Heart right ventricle (tissue), 16 donors: ENCODE measurements around the gene TMEM239. TPM values are rescaled to one million over a fixed set of nuclear protein-coding genes. Genes with fewer than 3 reads are reported as not detected.

Source experiments
- ATAC-seq, 8 donors: fragments of 200-7000 bp; cut with Tn5 transposase; one replicate each; pipeline ENCODE4 v1.9.1; 2020; ENCODE audit warnings: mild to moderate bottlenecking in 8 of 8, moderate library complexity in 8 of 8, moderate number of reproducible peaks in 1 of 8
- DNase-seq, 2 donors: peaks; one replicate each; pipeline ENCODE4 v3.0.0-alpha.2; 2020
- H3K27ac ChIP-seq, 10 donors: fragments of 200-600 bp; sonication (generic) in 2 of 10; one replicate each; pipeline versions ENCODE4 v1.5.0 to v1.8.0; 2020 to 2022; ENCODE audit warnings: mild to moderate bottlenecking in 3 of 10
- H3K27me3 ChIP-seq, 7 donors: fragments of 200-600 bp; one replicate each; pipeline ENCODE4 v1.8.0; 2021 to 2022; ENCODE audit warnings: mild to moderate bottlenecking in 2 of 7
- H3K36me3 ChIP-seq, 9 donors: fragments of 200-600 bp; sonication (generic) in 1 of 9; one replicate each; pipeline versions ENCODE4 v1.5.0 to v1.8.0; 2020 to 2022; ENCODE audit warnings: mild to moderate bottlenecking in 2 of 9
- H3K4me1 ChIP-seq, 9 donors: fragments of 200-600 bp; sonication (generic) in 1 of 9; one replicate each; pipeline versions ENCODE4 v1.5.0 to v1.8.0; 2020 to 2022; ENCODE audit warnings: mild to moderate bottlenecking in 4 of 9
- H3K4me3 ChIP-seq, 10 donors: fragments of 200-600 bp; sonication (generic) in 2 of 10; one replicate each; pipeline versions ENCODE4 v1.5.0 to v1.8.0; 2020 to 2022; ENCODE audit warnings: mild to moderate bottlenecking in 7 of 10, moderate library complexity in 2 of 10
- H3K9me3 ChIP-seq, 11 donors: fragments of 200-600 bp in 10 of 11; sonication (generic) in 2 of 11; one replicate each; pipeline versions ENCODE4 v1.5.0 to v1.8.0; 2013 to 2022; ENCODE audit warnings: mild to moderate bottlenecking in 2 of 11, control low read depth in 1 of 11, moderate library complexity in 1 of 11
- WGBS, 2 donors: extraction: QIAGEN DNeasy Blood & Tissue Kit; methylation state at CpG; one replicate each; pipeline ENCODE4 v1.1.7; 2013; ENCODE audit warnings: inconsistent platforms in 1 of 2; 5-methylcytosine and 5-hydroxymethylcytosine counted together
- intact Hi-C, 10 donors: fragments of 100-400 bp; cut with DNase I; formaldehyde crosslinking; loops; one replicate each; pipeline versions ENCODE4 v1.11.1 to v1.14.2; 2022
- polyA plus RNA-seq, 2 donors: library from polyadenylated mRNA; stranded (reverse); fragments of 200-250 nt; gene quantifications; one replicate each; pipeline ENCODE4 v1.2.3, GENCODE V29; 2013
- total RNA-seq, 10 donors: library from RNA; stranded (reverse); fragmentation: NEBNext Ultra II Directional in 3 of 10; extraction: Animal tissue kit (Norgen Biotek cat#: 25700) in 3 of 10; gene quantifications; one replicate each; pipeline versions ENCODE4 v1.2.1 to v1.2.4, GENCODE V29; 2021 to 2023
- TF ChIP-seq, protein P1 (sequence below), 9 donors: fragments of 200-600 bp; sonication (generic) in 2 of 9; IDR thresholded peaks; one replicate each; pipeline versions ENCODE4 v1.5.0 to v1.8.0; 2021 to 2022; ENCODE audit warnings: antibody characterized with exemption in 9 of 9, mild to moderate bottlenecking in 5 of 9, moderate library complexity in 1 of 9
- donor health status: Arrhythmogenic right ventricular cardiomyopathy.
- donor health status: ischemic (EF 13 %, LVEDD 7.1; RV severe dilation, severe dysfunction).
- donor health status: healthy with polysubstance abuse.
- donor health status: DM: no; HTN: yes; CAD: no.
- donor health status: DM: no; HTN: no; CAD: no.
- donor health status: ischemic (EF 25% LVEDD 6.9; RV normal size, moderate dysfunction).
- donor health status: ischemic (EF 25% LVEDD 5.7; RV mildly dilated, moderate dysfunction).
- donor health status: healthy.
- donor health status: DM: yes; HTN: yes; CAD: no.
- donor health status: Ischemic cardiomyopathy.
- donor health status: ischemic (EF 35%, LVEDD 5.7; RV mildly dilated, moderate dysfunction).
- donor health status: nonischemic (EF 11% LVEDD 7.7; RV severe dilation, severe dysfunction).
- donor health status: DM: yes; HTN: yes; CAD: no.
- donor health status: PGD.
- donor health status: ischemic (EF 29% LVEDD 5.4; RV normal size, mild dysfunction).
- donor health status: nonischemic (EF 23%, LVEDD 6.1; RV moderate dilation, normal function).

Gene TMEM239
- total and polyA plus RNA-seq, 12 donors: not detected

DNA sequence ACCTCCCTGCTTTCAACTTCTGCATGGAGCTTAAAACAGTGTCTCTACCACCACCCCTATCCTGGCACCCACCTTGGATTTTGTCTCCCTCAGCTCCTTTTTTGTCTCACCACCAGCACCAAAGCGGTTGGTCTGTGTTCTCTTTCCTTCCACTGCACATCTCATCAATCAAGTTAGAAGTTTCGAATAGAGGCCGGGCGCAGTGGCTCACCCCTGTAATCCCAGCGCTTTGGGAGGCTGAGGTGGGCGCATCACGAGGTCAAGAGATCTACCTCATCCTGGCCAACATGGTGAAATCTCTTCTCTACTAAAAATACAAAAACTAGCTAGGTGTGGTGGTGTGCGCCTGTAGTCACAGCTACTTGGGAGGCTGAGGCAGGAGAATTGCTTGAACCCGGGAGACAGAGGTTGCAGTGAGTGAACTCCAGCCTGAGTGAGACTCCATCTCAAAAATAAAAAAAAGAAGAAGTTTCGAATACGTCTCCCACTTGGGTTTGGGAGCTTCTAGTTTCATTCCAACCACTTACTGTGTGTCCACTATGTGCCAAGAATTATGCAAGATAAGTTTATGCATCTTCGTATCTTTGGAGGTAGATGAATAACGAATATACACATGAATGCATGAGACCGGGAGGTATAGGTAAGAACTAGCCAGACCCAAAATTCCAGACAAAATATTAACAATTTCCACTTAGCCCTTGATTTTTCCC lies 18.4 kb downstream of the TMEM239 start:
- ATAC-seq (no peak), DNase-seq (no peak)
- Histone ChIP-seq H3K4me1 (peaks cover 0 to 21% (median 1%) of the 10 kb centered on the region in 9 donors), H3K27ac (no peak overlapping the region), H3K4me3 (no peak overlapping the region), H3K27me3 (peaks cover 0 to 13% (median 0%) of the 10 kb centered on the region in 7 donors), H3K36me3 (peaks cover 0 to 34% (median 0%) of the 10 kb centered on the region in 9 donors), H3K9me3 (no peaks in the 10 kb centered on the region)
- intact Hi-C loops: loop anchor here in 1 of 10 donors (5.0 kb wide), 1 partner anchor 72 kb away; no protein-coding TSS in a partner anchor
- WGBS, 2 donors: 92 to 95% methylated on average over 14 of the region's 14 CpGs
- TF ChIP-seq, protein P1, sequence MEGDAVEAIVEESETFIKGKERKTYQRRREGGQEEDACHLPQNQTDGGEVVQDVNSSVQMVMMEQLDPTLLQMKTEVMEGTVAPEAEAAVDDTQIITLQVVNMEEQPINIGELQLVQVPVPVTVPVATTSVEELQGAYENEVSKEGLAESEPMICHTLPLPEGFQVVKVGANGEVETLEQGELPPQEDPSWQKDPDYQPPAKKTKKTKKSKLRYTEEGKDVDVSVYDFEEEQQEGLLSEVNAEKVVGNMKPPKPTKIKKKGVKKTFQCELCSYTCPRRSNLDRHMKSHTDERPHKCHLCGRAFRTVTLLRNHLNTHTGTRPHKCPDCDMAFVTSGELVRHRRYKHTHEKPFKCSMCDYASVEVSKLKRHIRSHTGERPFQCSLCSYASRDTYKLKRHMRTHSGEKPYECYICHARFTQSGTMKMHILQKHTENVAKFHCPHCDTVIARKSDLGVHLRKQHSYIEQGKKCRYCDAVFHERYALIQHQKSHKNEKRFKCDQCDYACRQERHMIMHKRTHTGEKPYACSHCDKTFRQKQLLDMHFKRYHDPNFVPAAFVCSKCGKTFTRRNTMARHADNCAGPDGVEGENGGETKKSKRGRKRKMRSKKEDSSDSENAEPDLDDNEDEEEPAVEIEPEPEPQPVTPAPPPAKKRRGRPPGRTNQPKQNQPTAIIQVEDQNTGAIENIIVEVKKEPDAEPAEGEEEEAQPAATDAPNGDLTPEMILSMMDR (IDR thresholded peaks at IDR 0.05): no peak

DNA sequence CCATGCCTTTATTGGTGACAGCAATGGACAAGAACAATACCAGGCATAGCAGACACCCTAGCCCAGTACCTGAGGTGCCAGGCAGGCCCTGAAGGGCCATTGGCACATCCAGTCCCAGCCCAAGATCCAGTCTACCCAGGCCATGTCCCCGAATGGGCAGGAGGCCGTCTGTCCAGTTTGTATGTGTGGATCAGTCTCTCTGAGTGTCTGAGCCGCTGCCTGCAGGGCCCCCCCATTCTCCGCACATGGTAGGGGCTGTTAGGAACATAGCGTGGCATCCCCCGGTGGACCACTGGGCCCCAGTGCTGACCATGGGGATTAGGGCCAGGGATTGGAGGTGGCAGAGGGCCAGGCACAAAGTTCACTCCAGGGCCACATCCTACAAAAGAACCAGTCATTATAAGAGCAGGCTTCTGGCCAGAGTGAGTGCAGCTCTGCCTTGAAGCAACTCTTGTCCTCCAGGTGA lies 19.2 kb downstream of the TMEM239 start:
- no peak for ATAC-seq
- WGBS, 2 donors: 90 to 94% methylated on average over 6 of the region's 6 CpGs
- Histone ChIP-seq H3K27ac (no peak overlapping the region), H3K4me1 (peaks cover 0 to 28% (median 7%) of the 10 kb centered on the region in 9 donors), H3K36me3 (peaks cover 0 to 34% (median 0%) of the 10 kb centered on the region in 9 donors), H3K27me3 (peaks cover 0 to 4% (median 0%) of the 10 kb centered on the region in 7 donors), H3K4me3 (no peak overlapping the region), H3K9me3 (no peaks in the 10 kb centered on the region)
- intact Hi-C loops: loop anchor here in 1 of 10 donors (5.0 kb wide), 1 partner anchor 73 kb away; no protein-coding TSS in a partner anchor
- DNase-seq: no peak
- TF ChIP-seq, protein P1 (IDR thresholded peaks at IDR 0.05): no peak

DNA sequence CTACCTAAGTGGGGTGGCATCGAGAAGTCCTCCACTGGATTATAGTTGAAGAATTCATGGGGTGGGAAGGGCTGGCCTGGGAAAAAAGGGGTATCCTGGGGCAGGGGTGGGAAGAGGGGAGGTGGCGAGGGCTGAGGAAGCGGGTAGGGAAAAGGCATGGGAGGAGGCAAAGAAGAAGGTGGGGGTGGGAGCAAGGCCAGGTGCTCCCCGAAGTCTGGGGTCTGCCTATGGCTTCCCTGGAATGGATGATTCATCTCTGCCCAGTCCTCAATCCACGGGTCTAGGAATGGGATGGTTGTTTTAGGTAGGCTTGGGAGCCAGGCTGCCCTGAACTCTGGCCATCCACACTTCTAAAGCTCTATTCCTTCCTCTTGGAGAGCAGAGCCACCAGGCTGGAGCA lies 19.9 kb downstream of the TMEM239 start:
- Histone ChIP-seq H3K4me1 (peaks cover 0 to 28% (median 7%) of the 10 kb centered on the region in 9 donors), H3K9me3 (no peaks in the 10 kb centered on the region), H3K36me3 (peaks cover 0 to 34% (median 0%) of the 10 kb centered on the region in 9 donors), H3K27me3 (no peaks in the 10 kb centered on the region), H3K27ac (no peak overlapping the region), H3K4me3 (no peak overlapping the region)
- ATAC-seq (no peak), DNase-seq (no peak)
- intact Hi-C loops: loop anchor here in 1 of 10 donors (5.0 kb wide), 1 partner anchor 74 kb away; no protein-coding TSS in a partner anchor
- TF ChIP-seq, protein P1 (IDR thresholded peaks at IDR 0.05): no peak
- 82 to 85% methylated on average over 5 of the region's 5 CpGs for WGBS, 2 donors

DNA sequence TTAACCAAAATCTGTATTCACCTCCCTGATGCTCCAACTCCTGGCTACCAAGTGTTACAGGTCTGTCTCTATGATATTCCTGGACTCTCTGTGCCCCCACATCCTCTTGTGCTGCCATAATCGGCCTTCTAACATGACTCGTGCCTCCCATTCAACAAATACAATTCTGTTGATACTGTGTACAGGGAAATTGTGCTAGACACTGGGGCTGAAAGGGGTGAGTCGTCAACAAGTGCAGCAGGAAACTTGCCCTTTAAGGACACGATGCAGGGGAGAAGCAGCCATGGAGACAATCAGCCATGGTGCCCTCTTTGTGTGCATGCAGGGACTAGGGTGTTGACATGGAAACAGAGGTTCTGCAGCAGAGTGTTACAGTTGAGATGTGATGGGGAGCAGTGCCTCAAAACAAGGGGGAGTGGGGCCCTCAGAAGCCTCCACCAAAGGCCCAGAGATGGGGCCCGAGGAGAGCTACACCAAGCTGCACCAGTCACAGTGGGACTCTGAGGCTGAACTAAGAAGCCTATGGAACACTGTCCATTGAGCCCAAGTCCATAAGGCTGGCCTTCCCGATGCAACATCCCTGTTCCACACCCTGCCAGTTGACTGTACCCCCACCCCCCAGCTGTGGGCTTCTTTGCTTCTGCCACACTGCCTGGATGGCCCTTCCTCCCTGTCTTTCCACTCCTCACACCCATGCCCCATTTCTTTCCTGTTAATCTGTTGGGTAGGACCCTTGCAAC lies 21.2 kb downstream of the TMEM239 start:
- intact Hi-C loops: loop anchor here in 1 of 10 donors (5.0 kb wide), 1 partner anchor 75 kb away; no protein-coding TSS in a partner anchor
- Histone ChIP-seq H3K27ac (no peak overlapping the region), H3K9me3 (no peaks in the 10 kb centered on the region), H3K4me1 (peaks cover 0 to 27% (median 18%) of the 10 kb centered on the region in 9 donors), H3K27me3 (no peaks in the 10 kb centered on the region), H3K4me3 (no peak overlapping the region), H3K36me3 (peaks cover 0 to 34% (median 0%) of the 10 kb centered on the region in 9 donors)
- no peak for DNase-seq
- no peak for ATAC-seq
- 88 to 91% methylated on average over 6 of the region's 6 CpGs for WGBS, 2 donors
- TF ChIP-seq, protein P1 (IDR thresholded peaks at IDR 0.05): no peak
